NCI-H2227 (cell line): Measurements from ENCODE around the gene PELI2.

ENCODE experiments used
- DNase-seq: peaks from one replicate; lab custom pipeline; 2025; ENCODE audit not compliant: unreplicated experiment; lab: John Stamatoyannopoulos, UW

Gene PELI2

GRCh38 chr14:56117765-56118610 lies at the start of gene PELI2:
Gene PELI2, plus strand, starts transcription at chr14:56118411. Its CDS starts 250 bp downstream, at chr14:56118661.
- peak; percentile 85 for DNase-seq

GRCh38 chr14:56073799-56074198 lies 44.4 kb upstream of the PELI2 start:
- DNase-seq, result no peak

- DNase-seq, result no peak
Observed at GRCh38 chr14:56075301-56075700, 42.9 kb upstream of the PELI2 start.

- no peak for DNase-seq
Observed at GRCh38 chr14:56081139-56081538, 37.1 kb upstream of the PELI2 start.

- DNase-seq, result no peak
Observed at GRCh38 chr14:56082880-56083279, 35.3 kb upstream of the PELI2 start.

GRCh38 chr14:56085471-56085870 lies 32.7 kb upstream of the PELI2 start:
- DNase-seq, result no peak

GRCh38 chr14:56087671-56088471 lies 30.3 kb upstream of the PELI2 start:
- no peak for DNase-seq

- DNase-seq, result no peak
Observed at GRCh38 chr14:56088941-56089340, 29.3 kb upstream of the PELI2 start.

GRCh38 chr14:56092763-56093162 lies 25.4 kb upstream of the PELI2 start:
- no peak for DNase-seq

GRCh38 chr14:56094076-56094475 lies 24.1 kb upstream of the PELI2 start:
- DNase-seq, result no peak

- no peak for DNase-seq
Observed at GRCh38 chr14:56098021-56098420, 20.2 kb upstream of the PELI2 start.

- DNase-seq, result peak; percentile 56
Observed at GRCh38 chr14:56099081-56099797, 19.0 kb upstream of the PELI2 start.

GRCh38 chr14:56100556-56100955 lies 17.7 kb upstream of the PELI2 start:
- DNase-seq, result no peak

- no peak for DNase-seq
Observed at GRCh38 chr14:56102941-56103340, 15.3 kb upstream of the PELI2 start.

GRCh38 chr14:56107615-56108014 lies 10.6 kb upstream of the PELI2 start:
- no peak for DNase-seq

- no peak for DNase-seq
Observed at GRCh38 chr14:56108057-56108456, 10.2 kb upstream of the PELI2 start.

GRCh38 chr14:56112781-56113180 lies 5.4 kb upstream of the PELI2 start:
- DNase-seq, result no peak

- no peak for DNase-seq
Observed at GRCh38 chr14:56115334-56115870, 2.8 kb upstream of the PELI2 start.

GRCh38 chr14:56115976-56116893 lies 2.0 kb upstream of the PELI2 start:
- no peak for DNase-seq

GRCh38 chr14:56118611-56119181 lies 485 bp downstream of the PELI2 start:
- peak; percentile 34 for DNase-seq
